HG03460 (cell line): ENCODE data around the gene KIF16B.
A peak's percentile ranks its signal among the peaks of the same experiment; 100 is the strongest.

Experiments used
- ATAC-seq: cut with Tn5 transposase; IDR thresholded peaks from one replicate; pipeline ENCODE4 v1.9.1; 2021; ENCODE audit not compliant: unreplicated experiment

Gene KIF16B, protein sequence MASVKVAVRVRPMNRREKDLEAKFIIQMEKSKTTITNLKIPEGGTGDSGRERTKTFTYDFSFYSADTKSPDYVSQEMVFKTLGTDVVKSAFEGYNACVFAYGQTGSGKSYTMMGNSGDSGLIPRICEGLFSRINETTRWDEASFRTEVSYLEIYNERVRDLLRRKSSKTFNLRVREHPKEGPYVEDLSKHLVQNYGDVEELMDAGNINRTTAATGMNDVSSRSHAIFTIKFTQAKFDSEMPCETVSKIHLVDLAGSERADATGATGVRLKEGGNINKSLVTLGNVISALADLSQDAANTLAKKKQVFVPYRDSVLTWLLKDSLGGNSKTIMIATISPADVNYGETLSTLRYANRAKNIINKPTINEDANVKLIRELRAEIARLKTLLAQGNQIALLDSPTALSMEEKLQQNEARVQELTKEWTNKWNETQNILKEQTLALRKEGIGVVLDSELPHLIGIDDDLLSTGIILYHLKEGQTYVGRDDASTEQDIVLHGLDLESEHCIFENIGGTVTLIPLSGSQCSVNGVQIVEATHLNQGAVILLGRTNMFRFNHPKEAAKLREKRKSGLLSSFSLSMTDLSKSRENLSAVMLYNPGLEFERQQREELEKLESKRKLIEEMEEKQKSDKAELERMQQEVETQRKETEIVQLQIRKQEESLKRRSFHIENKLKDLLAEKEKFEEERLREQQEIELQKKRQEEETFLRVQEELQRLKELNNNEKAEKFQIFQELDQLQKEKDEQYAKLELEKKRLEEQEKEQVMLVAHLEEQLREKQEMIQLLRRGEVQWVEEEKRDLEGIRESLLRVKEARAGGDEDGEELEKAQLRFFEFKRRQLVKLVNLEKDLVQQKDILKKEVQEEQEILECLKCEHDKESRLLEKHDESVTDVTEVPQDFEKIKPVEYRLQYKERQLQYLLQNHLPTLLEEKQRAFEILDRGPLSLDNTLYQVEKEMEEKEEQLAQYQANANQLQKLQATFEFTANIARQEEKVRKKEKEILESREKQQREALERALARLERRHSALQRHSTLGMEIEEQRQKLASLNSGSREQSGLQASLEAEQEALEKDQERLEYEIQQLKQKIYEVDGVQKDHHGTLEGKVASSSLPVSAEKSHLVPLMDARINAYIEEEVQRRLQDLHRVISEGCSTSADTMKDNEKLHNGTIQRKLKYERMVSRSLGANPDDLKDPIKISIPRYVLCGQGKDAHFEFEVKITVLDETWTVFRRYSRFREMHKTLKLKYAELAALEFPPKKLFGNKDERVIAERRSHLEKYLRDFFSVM (N-terminal part only)

DNA sequence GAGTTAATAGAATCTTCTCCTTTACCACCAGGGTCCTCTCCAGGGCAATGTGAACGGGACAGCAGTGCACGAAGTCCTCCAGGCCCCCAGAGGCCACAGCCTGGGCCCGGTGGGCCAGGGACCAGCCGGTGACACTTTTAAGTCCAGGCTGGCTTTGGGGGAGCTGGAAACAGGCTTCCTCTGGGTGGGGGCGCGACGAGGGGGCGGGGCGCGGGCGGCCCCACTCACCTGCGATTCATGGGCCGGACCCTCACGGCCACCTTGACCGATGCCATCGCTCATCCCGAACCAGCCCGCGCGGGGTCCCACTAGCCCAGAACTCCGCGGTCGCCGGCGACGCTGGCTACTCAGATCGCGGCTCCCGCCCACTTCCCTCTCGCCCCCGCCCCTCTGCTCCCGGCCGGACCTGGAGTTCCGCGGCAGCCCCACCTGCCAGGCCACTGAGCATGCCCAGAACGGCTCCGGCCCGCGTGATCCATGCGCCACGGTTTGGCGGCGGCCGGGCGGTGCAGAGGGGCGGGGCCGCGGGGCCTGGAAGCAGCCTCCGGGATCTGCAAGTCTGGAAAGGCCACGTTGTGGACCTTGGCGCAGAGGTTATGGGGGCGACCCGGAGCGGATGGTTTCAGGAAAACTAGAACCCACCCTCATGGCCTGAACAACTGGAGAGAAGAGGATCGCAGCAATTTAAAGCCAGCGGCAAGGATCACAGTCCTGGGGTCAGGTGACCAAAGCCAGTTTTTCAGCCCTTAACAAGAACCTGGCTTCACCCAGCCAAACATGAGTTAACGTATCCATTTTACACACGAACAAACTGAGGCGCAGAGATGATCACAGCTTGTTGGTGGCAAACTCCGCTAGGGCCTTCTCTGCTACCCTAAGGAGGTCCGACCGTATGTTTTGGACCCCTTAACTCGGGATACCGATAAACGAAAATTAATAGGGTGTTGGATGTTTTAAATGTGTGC, at the start of gene KIF16B:
KIF16B (minus strand) TSS at position 448 of the 965 bp plus-strand sequence; CDS start at position 275, 173 bp downstream.
- peak; percentile 77 for ATAC-seq

DNA sequence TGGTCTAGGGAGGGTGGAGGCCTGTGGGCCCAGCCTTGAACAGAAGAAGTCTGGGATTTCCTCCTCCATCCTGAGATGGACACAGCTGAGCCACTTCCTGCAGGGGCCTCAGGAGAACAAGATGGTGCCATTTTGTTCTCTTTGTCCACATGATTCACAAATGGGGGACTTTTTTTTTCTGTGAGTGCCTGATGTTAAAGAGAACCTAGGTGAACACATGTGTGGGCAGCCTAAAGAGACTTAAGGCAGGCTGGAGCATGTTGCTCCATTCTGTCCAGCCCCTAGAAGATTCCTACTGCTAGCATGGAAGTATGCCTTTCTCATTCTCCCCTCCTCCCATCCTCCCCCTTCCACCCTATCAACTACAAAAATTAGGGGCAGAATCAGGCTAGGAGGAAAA, 49.3 kb upstream of the KIF16B start:
- ATAC-seq: no peak

DNA sequence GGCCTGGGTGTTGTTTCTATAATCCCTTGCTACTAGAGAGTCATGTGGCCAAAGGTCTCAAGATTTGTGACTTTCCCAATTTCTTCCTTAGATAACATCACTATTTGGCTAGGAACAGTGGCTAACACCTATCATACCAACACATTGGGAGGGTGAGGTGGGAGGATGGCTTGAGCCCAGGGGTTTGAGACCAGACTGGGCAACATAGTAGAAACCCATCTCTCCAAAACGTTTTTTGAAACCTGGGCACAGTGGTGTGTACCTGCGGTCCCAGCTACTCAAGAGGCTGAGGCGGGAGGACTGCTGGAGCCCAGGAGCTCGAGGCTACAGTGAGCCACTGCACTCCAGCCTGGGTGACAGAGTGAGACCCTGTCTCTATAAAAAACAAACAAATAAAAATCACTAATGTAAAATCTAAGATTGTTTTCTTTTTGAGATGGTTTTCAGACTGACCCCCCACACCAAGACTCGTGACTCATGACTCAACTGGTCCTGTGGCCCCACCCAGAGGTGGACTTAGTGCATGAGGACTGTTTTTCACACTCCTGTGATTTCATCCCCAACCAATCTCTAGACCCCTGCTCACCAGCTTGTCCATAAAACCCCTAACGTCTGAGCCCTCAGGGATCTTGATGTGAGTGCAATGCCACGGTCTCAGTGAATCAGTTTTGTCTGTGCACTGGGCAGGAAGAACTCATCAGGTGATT, 48.3 kb upstream of the KIF16B start:
- ATAC-seq: no peak

DNA sequence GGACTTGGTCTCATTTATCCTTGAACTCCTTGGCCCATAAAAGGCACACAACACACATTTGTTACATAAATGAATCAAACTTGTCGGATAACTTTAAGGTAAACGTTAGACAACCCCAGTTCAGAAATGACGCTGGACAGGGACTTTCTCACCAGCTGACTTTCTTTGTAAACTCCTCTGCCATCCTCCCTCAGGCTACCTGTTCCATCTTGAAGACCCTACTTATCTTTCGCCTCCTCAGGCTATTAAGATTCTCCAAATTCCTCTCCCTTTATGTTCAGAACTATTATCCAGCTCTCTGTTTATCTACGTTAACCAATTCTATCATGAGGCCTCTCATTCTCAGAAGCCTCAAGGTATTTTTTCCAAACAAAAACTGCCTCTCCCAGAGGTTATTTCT, 47.7 kb upstream of the KIF16B start:
- ATAC-seq: no peak

DNA sequence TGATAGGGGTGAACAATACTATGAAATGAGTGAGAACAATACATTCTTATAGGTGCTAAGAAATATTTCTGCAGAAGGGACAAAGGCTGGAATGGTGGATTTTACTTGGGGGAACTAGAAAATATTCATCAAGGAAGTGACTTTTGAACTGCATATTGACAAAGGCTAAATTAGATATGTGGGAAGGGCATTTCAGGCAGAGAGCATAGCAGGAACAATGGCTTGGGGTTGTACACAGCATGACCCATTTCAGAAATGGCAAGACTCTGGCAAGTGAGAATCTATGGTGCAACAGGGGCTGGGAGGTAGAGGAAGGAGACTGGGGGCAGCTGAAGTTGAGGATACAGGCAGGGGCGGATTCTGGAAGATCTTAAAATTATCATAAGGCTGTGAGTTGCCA, 46.7 kb upstream of the KIF16B start:
- ATAC-seq: no peak

DNA sequence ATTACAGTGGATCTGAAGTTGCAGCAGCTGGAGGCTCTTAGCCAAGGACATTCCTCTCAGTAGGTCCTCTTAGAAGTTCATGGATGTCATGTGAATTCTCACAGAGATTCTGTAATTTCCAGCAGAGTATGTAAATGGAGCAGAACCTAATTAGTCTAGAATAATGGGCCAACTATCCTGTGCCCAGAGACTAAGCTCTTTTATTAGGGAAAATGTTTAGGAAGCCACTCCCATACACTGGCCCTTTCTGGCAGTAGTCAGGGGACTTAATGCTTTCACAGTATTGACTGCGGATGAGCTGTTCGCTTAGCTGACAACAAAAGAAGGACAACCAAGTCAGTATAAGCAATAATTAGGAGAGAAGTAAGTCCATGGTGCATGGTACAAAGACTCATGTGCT, 43.8 kb upstream of the KIF16B start:
- ATAC-seq: no peak

DNA sequence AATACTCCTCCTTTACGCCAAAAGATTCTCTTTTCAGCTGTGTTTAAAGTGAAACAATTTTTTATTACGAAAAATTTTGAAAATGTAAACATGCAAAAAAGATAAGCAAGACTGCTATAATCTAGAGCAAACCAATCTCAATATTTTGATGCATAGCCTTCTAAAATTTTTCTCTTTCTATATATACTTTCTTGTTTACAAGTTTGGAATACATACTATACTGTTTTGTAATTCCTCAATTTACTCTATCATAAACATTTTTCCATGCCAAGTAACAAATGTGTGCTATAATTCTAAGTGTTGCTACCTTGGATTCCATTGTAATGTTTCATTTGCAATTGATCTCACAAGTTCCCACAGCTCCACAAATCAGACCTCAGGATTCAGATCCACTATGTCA, 43.1 kb upstream of the KIF16B start:
- no peak for ATAC-seq

DNA sequence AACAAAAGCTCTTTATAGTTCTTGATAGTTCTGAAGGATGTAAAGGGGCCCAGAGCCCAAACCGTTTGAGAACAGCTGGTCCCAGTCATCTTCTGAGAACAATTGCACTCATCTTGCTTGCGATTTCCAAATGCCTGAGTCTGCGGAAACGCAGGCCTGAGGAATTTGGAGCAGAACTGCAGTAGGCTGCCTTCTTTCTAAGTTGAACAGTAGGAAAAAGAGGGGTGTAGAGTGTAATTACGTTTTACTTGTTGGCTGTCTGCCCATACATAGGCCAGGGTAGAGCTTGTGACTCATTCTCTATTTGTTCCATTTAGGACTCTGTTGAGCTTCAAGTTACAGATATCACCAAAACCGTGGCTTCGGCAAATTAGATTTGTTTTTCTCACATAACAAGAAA, 42.0 kb upstream of the KIF16B start:
- ATAC-seq: no peak

DNA sequence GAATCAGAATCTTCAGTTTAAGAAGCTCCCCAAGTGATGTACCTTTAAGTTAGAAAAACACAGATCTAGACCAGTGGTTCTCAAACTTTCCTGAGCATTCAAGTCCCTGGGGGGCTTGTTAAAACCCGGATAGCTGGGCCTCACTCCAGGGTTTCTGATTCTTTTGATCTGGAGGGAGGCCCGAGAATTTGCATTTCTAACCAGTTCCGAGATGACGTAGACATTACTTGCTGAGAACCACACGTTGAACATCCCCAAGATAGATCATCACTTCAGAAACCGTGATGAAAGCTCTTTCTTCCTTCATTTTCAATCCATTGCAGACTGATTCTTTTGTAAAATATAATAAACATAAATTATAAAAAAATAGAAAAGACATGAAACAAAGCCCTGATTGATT, 40.7 kb upstream of the KIF16B start:
- ATAC-seq: no peak

DNA sequence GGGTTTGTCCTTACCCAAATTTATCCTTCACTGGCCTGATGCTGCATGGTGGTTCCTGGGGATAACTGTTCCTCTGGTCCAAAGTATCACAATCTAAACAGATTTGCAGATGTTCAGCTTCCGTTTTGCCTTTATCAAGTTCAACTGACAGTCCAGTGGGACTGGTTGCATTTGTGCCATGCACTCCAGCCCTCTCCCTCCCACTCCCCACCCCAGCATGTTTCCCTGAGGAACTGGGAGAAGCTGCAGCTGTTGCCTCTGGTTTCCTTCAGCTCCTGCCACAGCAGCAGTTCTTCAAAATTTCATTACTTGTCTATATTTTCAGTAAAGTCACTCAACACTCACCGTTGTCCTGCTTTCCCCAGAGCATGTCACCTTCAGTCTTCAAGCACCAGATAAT, 39.5 kb upstream of the KIF16B start:
- no peak for ATAC-seq

DNA sequence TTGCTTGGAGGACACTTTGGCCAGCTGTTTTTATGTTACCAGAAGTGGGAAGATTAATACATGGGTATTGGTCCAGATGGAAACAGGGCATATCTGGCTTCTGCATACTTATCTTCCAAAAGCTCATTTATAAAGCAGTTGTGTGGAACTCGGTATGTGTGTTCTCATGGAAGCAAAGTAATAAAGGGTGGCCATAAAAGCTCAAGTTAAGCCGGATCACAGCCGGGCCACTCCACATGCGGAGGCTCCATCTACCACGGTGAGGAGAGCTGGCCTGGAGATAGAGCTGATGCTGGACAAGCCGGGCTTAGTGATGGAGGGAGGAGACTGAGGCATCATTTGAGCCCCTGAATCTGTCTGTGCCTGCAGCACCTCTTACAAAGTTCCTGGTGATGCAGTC, 38.6 kb upstream of the KIF16B start:
- ATAC-seq: no peak

DNA sequence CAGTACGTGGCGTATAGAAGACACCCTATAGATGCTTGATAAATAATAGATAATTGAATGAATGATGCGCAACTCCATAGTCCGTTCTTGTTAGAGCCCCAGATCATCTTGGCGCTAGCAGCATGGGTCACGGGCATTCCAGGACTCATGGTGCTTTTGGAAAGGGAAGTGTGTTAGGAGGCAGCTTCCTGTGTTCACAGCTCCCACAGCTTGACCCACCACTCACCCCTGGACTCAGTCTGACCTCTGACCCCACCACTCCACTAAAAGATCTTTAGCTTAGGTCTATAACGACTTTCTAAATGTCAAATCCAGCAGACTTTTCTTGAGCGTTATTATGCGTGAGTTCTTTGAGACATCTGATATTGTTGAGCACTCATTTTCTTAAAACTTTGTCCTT, 35.8 kb upstream of the KIF16B start:
- no peak for ATAC-seq

DNA sequence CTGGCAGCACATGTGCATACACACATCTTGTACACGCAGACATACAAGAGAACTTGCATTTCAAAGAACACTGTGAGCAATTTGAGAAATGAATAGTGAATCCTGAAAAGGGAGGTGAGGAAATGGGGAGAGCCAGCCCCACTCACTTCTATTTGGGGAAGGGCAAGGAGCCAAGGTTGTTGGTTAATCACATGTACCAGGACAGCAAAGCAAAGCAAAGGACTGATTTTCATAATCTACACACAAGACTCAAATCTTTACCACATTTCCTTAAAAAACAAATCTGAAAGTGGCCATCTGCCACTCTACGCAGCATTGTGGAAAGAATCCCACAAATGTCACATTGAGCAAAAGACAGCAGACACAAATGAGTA, 35.0 kb upstream of the KIF16B start:
- ATAC-seq: no peak

DNA sequence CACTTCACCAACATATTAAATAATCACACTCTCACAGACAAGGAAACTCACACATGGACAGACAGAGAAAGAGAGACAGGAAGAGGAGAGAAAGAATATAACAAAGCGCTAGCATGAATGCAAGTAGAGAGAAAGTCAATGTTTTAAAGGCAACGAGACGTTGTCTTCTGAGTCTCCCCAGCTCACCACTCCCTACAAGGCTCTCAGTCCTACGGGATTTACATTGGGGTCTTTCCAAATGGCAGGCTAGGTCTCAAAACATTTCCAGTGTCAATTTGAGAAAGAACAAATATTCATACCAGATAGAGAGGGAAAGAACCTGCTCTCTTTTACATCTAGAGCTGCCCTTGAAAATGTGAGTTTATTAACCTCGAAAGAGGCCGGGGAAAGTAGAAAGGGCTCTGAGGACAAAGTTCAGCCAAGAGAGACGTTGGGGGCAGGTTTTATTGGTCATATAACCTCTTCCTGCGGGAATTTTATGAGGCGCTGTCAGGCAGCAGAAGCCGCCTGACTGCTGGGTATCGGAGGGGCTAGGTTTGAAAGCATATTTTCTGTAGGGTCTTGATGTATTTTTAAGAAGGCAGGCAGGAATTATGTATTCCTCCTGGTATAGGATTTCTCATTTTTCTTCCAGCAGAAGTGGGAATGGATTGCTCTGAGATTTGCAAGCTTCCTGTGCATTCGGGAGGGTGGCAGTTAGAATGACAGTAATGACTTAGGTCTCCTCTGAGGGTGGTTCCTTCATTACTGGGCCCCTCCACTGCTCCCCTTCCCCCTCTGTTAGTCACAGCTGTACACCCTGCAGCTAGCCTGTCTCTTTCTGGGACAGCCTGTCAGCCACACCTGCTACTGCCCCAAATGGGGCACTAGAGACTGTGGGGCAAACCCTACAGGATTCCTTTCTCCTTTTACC, 34.4 kb upstream of the KIF16B start:
- no peak for ATAC-seq

DNA sequence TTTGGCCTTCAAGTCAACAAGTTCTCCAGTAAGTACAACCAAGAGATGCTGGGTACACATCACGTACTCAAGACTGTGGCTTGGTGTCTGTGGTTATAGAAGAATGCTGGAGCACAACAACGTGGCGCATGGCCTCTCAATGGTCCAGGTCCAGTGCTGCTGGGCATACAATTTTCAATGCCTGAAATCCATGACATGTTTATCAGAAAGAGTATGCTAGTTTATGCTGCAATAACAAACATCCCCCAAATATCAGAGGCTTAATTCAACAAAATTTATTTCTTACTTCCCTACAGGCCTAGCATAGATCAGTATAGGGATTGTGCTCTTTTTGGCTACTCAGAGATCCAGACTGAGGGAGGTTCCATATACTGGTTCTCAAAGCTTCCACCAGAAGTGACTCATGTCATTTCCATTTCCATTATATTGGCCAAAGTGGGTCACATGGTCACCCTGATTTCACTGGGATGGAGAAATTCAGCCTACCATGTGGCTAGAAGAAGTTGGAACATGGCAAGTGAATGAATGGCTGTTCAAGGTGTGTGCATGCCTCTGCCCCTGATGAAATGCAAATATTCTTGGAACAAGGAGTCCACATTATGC, 33.3 kb upstream of the KIF16B start:
- no peak for ATAC-seq

DNA sequence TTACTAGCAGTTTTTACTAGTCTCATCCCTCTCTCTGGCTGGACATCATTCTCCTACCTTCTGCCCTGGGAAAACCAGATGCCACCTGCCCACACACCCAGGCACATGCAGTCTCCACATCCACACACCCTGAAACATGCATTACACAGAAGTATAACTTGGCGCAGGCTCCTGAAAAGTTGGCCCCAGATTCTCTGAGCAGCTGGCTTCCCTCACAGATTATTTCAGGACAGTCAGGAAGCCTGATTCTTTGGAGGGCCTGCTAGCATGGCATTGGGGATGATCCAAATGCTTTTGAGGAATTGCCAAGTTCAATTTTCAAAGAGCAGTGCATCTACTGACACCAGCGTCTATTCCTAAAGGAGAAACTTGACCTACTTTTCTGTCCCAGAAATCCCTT, 27.8 kb upstream of the KIF16B start:
- no peak for ATAC-seq

DNA sequence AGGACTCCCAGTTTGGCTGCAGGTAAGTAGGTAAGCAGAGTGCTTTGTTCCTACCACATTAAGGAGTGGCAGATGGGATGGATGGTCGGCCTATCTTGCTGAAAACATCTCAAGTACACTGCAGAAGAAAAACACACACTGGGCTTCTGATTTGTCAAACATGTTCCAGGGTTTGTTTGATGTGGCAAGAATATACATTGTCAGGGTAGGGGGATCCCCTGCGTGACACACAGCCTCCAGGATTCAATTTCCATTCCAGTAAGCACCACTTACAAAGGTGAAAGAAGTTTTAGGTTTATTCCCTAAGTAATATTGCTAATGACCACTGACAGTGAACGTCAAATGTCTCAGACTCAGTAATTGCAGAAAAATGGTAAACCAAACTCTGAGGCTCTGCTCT, 26.0 kb upstream of the KIF16B start:
- no peak for ATAC-seq

DNA sequence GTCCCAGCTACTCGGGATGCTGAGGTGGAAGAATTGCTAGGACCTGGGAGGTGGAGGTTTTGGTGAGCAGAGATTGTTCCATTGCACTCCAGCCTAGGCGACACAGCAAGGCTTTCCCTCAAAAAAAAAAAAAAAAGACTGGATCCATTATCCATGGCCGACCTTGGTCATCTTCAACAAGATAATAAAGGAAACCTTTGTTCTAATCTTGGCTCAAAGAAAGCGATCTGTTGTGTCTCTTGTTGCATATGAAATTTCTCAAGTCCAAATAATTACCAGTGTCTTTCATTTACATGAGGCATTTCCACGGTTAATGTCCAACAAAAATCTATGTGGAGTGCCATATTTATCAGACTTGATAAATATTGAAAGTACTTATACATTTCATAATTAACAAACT, 23.7 kb upstream of the KIF16B start:
- ATAC-seq: no peak
